Panc1 (cell line): ENCODE data around the gene GPR18.

ENCODE experiments used
- CTCF ChIP-seq: fragments of 450-650 bp; IDR thresholded peaks from 2 replicates; pipeline ENCODE4 v1.5.1; 2017; ENCODE audit warnings: mild to moderate bottlenecking
- REST ChIP-seq, 2 experiments: IDR thresholded peaks; 2 replicates each; pipeline ENCODE4 v1.6.1; 2011 to 2012; ENCODE audit warnings: low read depth in 2 of 2, control low read depth in 1 of 2, low read length in 1 of 2, mild to moderate bottlenecking in 1 of 2, moderate library complexity in 1 of 2; ENCODE audit not compliant: insufficient read depth in 1 of 2
- TCF7L2 ChIP-seq: IDR thresholded peaks from 2 replicates; pipeline ENCODE4 v1.6.1; 2011; ENCODE audit warnings: mild to moderate bottlenecking, low read depth, low read length, inconsistent platforms

- TF ChIP-seq CTCF (no peak), TCF7L2 (no peak), REST (IDR thresholded peaks at IDR 0.05; ENCODE audit: insufficient read depth in 1 of 2, low read depth in 2 of 2, low read length in 1 of 2) (no peak)
Observed at GRCh38 chr13:99254830-99255229, 3.3 kb downstream of the GPR18 start.
